ENCODE data around the gene KCNQ2.

The KCNQ2 gene

DNA sequence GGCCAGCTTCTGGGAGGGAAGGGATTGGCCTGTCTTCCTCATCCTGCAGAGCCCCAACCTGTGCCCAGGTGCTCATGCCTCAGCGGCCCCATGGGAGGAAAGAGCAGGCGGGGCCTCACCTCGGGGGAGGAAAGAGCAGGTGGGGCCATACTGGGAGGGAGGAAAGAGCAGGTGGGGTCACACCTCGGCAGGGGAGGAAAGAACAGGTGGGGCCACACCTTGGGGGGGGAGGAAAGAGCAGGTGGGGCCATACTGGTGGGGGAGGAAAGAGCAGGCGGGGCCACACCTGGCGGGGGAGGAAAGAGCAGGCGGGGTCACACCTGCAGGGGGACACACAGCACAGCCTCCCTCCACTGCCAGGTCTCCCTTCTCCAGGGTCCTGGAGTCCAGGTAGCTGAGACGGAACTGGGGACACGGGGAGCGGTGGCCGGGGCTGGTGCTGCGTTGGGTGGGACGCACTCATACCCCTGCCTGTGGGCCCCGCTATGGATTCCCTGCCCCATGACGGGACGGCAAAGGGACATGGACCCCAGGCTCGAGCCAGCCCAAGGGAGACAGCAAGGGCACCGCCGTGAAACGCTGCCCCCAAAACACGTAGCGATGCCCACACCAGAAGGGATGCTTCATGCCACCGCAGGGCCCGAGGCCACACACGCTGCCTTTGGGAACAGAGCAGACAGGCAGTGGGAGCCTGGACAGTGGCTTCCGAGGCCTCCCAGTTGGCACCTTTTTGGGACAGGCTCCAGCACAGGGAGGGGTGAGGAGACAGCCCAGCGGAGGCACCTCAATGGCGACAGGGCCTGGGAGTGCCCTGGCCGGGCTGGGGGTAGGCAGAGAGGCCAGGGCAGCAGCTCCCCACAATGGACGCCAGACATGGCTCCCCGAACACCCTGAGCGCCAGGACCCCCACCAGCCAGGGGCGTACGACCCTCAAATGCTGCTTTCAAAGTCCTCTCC, 68.0 kb downstream of the KCNQ2 start:
- no peak overlapping the region for H3K4me3 ChIP-seq (ENCODE audit: low read depth, low read length)
- no peaks in the 10 kb centered on the region for H3K27me3 ChIP-seq (ENCODE audit: control insufficient read depth, insufficient read depth, low read length)
- no peaks in the 10 kb centered on the region for H3K4me1 ChIP-seq
- no peak for TF ChIP-seq CTCF (IDR thresholded peaks at IDR 0.05)
- no peak overlapping the region for H3K4me2 ChIP-seq (ENCODE audit: low read length)
- no peaks in the 10 kb centered on the region for H3K79me2 ChIP-seq
- H3K36me3 ChIP-seq (ENCODE audit: control insufficient read depth, insufficient read depth, low read length): no peaks in the 10 kb centered on the region
- H3K9ac ChIP-seq: no peak overlapping the region
- H3K27ac ChIP-seq: no peak overlapping the region
- no peaks in the 10 kb centered on the region for H3K9me3 ChIP-seq (ENCODE audit: control insufficient read depth, low read length)
- no peak overlapping the region for H2AFZ ChIP-seq

- Histone ChIP-seq H3K4me1 (no peaks in the 10 kb centered on the region), H3K9me3 (ENCODE audit: control insufficient read depth, low read length) (no peaks in the 10 kb centered on the region), H2AFZ (no peak overlapping the region), H3K4me3 (ENCODE audit: low read depth, low read length) (no peak overlapping the region), H3K4me2 (ENCODE audit: low read length) (no peak overlapping the region), H3K27me3 (ENCODE audit: control insufficient read depth, insufficient read depth, low read length) (no peaks in the 10 kb centered on the region), H3K27ac (no peak overlapping the region), H3K9ac (no peak overlapping the region), H3K36me3 (ENCODE audit: control insufficient read depth, insufficient read depth, low read length) (no peaks in the 10 kb centered on the region), H3K79me2 (no peaks in the 10 kb centered on the region)
- TF ChIP-seq CTCF (IDR thresholded peaks at IDR 0.05): no peak
These were observed 68.9 kb downstream of the KCNQ2 start for GRCh38 chr20:63403403-63404105.

GRCh38 chr20:63402860-63403220, 69.6 kb downstream of the KCNQ2 start:
- TF ChIP-seq CTCF (IDR thresholded peaks at IDR 0.05): no peak
- H2AFZ ChIP-seq: no peak overlapping the region
- no peak overlapping the region for H3K4me2 ChIP-seq (ENCODE audit: low read length)
- no peak overlapping the region for H3K4me3 ChIP-seq (ENCODE audit: low read depth, low read length)
- H3K36me3 ChIP-seq (ENCODE audit: control insufficient read depth, insufficient read depth, low read length): no peaks in the 10 kb centered on the region
- no peak overlapping the region for H3K27ac ChIP-seq
- no peaks in the 10 kb centered on the region for H3K79me2 ChIP-seq
- no peaks in the 10 kb centered on the region for H3K4me1 ChIP-seq
- no peaks in the 10 kb centered on the region for H3K9me3 ChIP-seq (ENCODE audit: control insufficient read depth, low read length)
- no peaks in the 10 kb centered on the region for H3K27me3 ChIP-seq (ENCODE audit: control insufficient read depth, insufficient read depth, low read length)
- H3K9ac ChIP-seq: no peak overlapping the region

- Histone ChIP-seq H3K4me1 (no peaks in the 10 kb centered on the region), H3K4me3 (ENCODE audit: low read depth, low read length) (no peak overlapping the region), H3K27me3 (ENCODE audit: control insufficient read depth, insufficient read depth, low read length) (no peaks in the 10 kb centered on the region), H3K79me2 (no peaks in the 10 kb centered on the region), H3K9ac (no peak overlapping the region), H3K4me2 (ENCODE audit: low read length) (no peak overlapping the region), H2AFZ (no peak overlapping the region), H3K9me3 (ENCODE audit: control insufficient read depth, low read length) (no peaks in the 10 kb centered on the region), H3K27ac (no peak overlapping the region), H3K36me3 (ENCODE audit: control insufficient read depth, insufficient read depth, low read length) (no peaks in the 10 kb centered on the region)
- no peak for TF ChIP-seq CTCF (IDR thresholded peaks at IDR 0.05)
These were observed 70.1 kb downstream of the KCNQ2 start for GRCh38 chr20:63402181-63402859.

Data from parathyroid adenoma (tissue), 2 donors.